ENCODE measurements around the gene GALR2. TPM values are rescaled to one million over a fixed set of nuclear protein-coding genes. Genes with fewer than 3 reads are reported as not detected.

The GALR2 gene
- total RNA-seq, 1 donor from 2014 or later = 0.17 TPM

- no peak overlapping the region for H3K4me3 ChIP-seq (ENCODE audit: low read depth, low read length)
- no peak for TF ChIP-seq CTCF (conservative IDR thresholded peaks at IDR 0.05; ENCODE audit: low read depth, low read length)
- DNase-seq (ENCODE audit: low read depth) = no peak
Measured at GRCh38 chr17:76092526-76093413, 18.2 kb downstream of the GALR2 start.

GRCh38 chr17:76094046-76094445 is 19.5 kb downstream of the GALR2 start:
- DNase-seq (ENCODE audit: low read depth) = no peak
- H3K4me3 ChIP-seq (ENCODE audit: low read depth, low read length) = no peak overlapping the region
- TF ChIP-seq CTCF (conservative IDR thresholded peaks at IDR 0.05; ENCODE audit: low read depth, low read length) = no peak

GRCh38 chr17:76095943-76096342 is 21.4 kb downstream of the GALR2 start:
- DNase-seq (ENCODE audit: low read depth) = no peak
- no peak overlapping the region for H3K4me3 ChIP-seq (ENCODE audit: low read depth, low read length)
- no peak for TF ChIP-seq CTCF (conservative IDR thresholded peaks at IDR 0.05; ENCODE audit: low read depth, low read length)

GRCh38 chr17:76097716-76098295 is 23.2 kb downstream of the GALR2 start:
- TF ChIP-seq CTCF (conservative IDR thresholded peaks at IDR 0.05; ENCODE audit: low read depth, low read length) = no peak
- no peak for DNase-seq (ENCODE audit: low read depth)
- no peak overlapping the region for H3K4me3 ChIP-seq (ENCODE audit: low read depth, low read length)

GRCh38 chr17:76102944-76103273 is 28.3 kb downstream of the GALR2 start:
- DNase-seq (ENCODE audit: low read depth) = no peak
- no peak for TF ChIP-seq CTCF (conservative IDR thresholded peaks at IDR 0.05; ENCODE audit: low read depth, low read length)
- H3K4me3 ChIP-seq (ENCODE audit: low read depth, low read length) = peak overlapping the region; percentile 97

- TF ChIP-seq CTCF (conservative IDR thresholded peaks at IDR 0.05; ENCODE audit: low read depth, low read length) = peak; percentile 19
- H3K4me3 ChIP-seq (ENCODE audit: low read depth, low read length) = peak within 1 kb of the TSS; percentile 97
- no peak for DNase-seq (ENCODE audit: low read depth)
Measured at GRCh38 chr17:76103274-76104139, 28.9 kb downstream of the GALR2 start, which contains the start of gene EXOC7. TSS of gene EXOC7 (minus strand) at chr17:76103787. CDS start at chr17:76103692, 95 bp downstream.

Measured in epithelial cell of proximal tubule (primary cell).